MG63 (cell line): ENCODE measurements around the gene LITAFD. TPM values are rescaled to one million over a fixed set of nuclear protein-coding genes. Genes with fewer than 3 reads are reported as not detected.
"Not testable (repeated sequence)": the region's sequence is repeated elsewhere in the genome, so short reads cannot be mapped to it uniquely, and the experiment has no call there.

Experiments used
- DNase-seq: peaks from one replicate; pipeline ENCODE4 v3.0.0-alpha.2; 2020
- H3K27me3 ChIP-seq: fragments of 250-450 bp; sonication (Bioruptor Pico); 2 replicates; pipeline ENCODE4 v1.5.1; 2020; ENCODE audit warnings: mild to moderate bottlenecking, moderate library complexity
- H3K36me3 ChIP-seq: fragments of 250-450 bp; sonication (Bioruptor Pico); 2 replicates; pipeline ENCODE4 v1.5.1; 2020; ENCODE audit warnings: mild to moderate bottlenecking, moderate library complexity
- H3K4me3 ChIP-seq: fragments of 250-450 bp; sonication (Bioruptor Pico); 2 replicates; pipeline ENCODE4 v1.5.1; 2020; ENCODE audit warnings: mild to moderate bottlenecking, moderate library complexity
- H3K9me3 ChIP-seq: fragments of 250-450 bp; sonication (Bioruptor Pico); 2 replicates; pipeline ENCODE4 v1.5.1; 2020; ENCODE audit warnings: mild to moderate bottlenecking, moderate library complexity
- total RNA-seq: library from RNA; depleted of rRNA; stranded (reverse); fragments of >200 nt; shearing (Covaris generic); gene quantifications from 2 replicates; pipeline ENCODE4 v1.2.3, GENCODE V29; 2014; ENCODE audit warnings: low replicate concordance; rRNA removed

The LITAFD gene
- not detected in 2 replicates for total RNA-seq

GRCh38 chr16:8882041-8882617, at the start of gene LITAFD:
LITAFD (plus strand) TSS chr16:8882351; CDS start chr16:8884356, 2,005 bp downstream.
- H3K4me3 ChIP-seq: no peak within 1 kb of the TSS
- H3K27me3 ChIP-seq: no peaks in the 10 kb centered on the region
- no peaks in the 10 kb centered on the region for H3K9me3 ChIP-seq
- peaks cover 3% of the 10 kb centered on the region for H3K36me3 ChIP-seq
- DNase-seq: no peak

- no peak overlapping the region for H3K4me3 ChIP-seq
- peaks cover 53% of the 10 kb centered on the region for H3K36me3 ChIP-seq
- DNase-seq: no peak
- H3K27me3 ChIP-seq: no peaks in the 10 kb centered on the region
- H3K9me3 ChIP-seq: no peaks in the 10 kb centered on the region
Observed at GRCh38 chr16:8832717-8833105, 49.4 kb upstream of the LITAFD start.

- not testable (repeated sequence) for DNase-seq, H3K4me3 ChIP-seq
- peaks cover 19% of the 10 kb centered on the region for H3K36me3 ChIP-seq
Observed at GRCh38 chr16:8836797-8837196, 45.4 kb upstream of the LITAFD start.

GRCh38 chr16:8837594-8837993, 44.6 kb upstream of the LITAFD start:
- H3K27me3 ChIP-seq, H3K9me3 ChIP-seq, DNase-seq, H3K4me3 ChIP-seq: not testable (repeated sequence)
- peaks cover 11% of the 10 kb centered on the region for H3K36me3 ChIP-seq

More at GRCh38 chr16:8836797-8837196, 45.4 kb upstream of the LITAFD start:
- not testable (repeated sequence) for H3K27me3 ChIP-seq, H3K9me3 ChIP-seq

- H3K36me3 ChIP-seq: peaks cover 24% of the 10 kb centered on the region
- not testable (repeated sequence) for H3K4me3 ChIP-seq, H3K9me3 ChIP-seq, H3K27me3 ChIP-seq, DNase-seq
Observed at GRCh38 chr16:8842016-8842415, 40.1 kb upstream of the LITAFD start.

- H3K27me3 ChIP-seq, H3K4me3 ChIP-seq, H3K9me3 ChIP-seq: not testable (repeated sequence)
- peaks cover 29% of the 10 kb centered on the region for H3K36me3 ChIP-seq
- peak; percentile 67 for DNase-seq
Observed at GRCh38 chr16:8843296-8843695, 38.9 kb upstream of the LITAFD start.

GRCh38 chr16:8845699-8846298, 36.4 kb upstream of the LITAFD start:
- Histone ChIP-seq H3K4me3 (no peak overlapping the region), H3K9me3 (no peaks in the 10 kb centered on the region), H3K36me3 (peaks cover 49% of the 10 kb centered on the region), H3K27me3 (no peaks in the 10 kb centered on the region)
- no peak for DNase-seq

- H3K9me3 ChIP-seq: no peaks in the 10 kb centered on the region
- H3K36me3 ChIP-seq: peaks cover 56% of the 10 kb centered on the region
- H3K4me3 ChIP-seq: no peak overlapping the region
- no peak for DNase-seq
- no peaks in the 10 kb centered on the region for H3K27me3 ChIP-seq
Observed at GRCh38 chr16:8846401-8846932, 35.7 kb upstream of the LITAFD start.

GRCh38 chr16:8847145-8847544, 35.0 kb upstream of the LITAFD start:
- no peaks in the 10 kb centered on the region for H3K27me3 ChIP-seq

GRCh38 chr16:8847623-8848022, 34.5 kb upstream of the LITAFD start:
- DNase-seq: no peak
- Histone ChIP-seq H3K36me3 (peaks cover 64% of the 10 kb centered on the region), H3K4me3 (no peak overlapping the region), H3K9me3 (no peaks in the 10 kb centered on the region), H3K27me3 (no peaks in the 10 kb centered on the region)

More at GRCh38 chr16:8847145-8847544, 35.0 kb upstream of the LITAFD start:
- no peak for DNase-seq
- Histone ChIP-seq H3K36me3 (peaks cover 59% of the 10 kb centered on the region), H3K9me3 (no peaks in the 10 kb centered on the region), H3K4me3 (no peak overlapping the region)

GRCh38 chr16:8848231-8848938, 33.8 kb upstream of the LITAFD start:
- no peak overlapping the region for H3K4me3 ChIP-seq
- no peak for DNase-seq
- no peaks in the 10 kb centered on the region for H3K27me3 ChIP-seq
- H3K9me3 ChIP-seq: no peaks in the 10 kb centered on the region
- H3K36me3 ChIP-seq: peaks cover 72% of the 10 kb centered on the region

GRCh38 chr16:8848939-8849391, 33.2 kb upstream of the LITAFD start:
- Histone ChIP-seq H3K36me3 (peaks cover 77% of the 10 kb centered on the region), H3K9me3 (no peaks in the 10 kb centered on the region)

GRCh38 chr16:8849411-8850011, 32.6 kb upstream of the LITAFD start:
- no peak overlapping the region for H3K4me3 ChIP-seq
- no peak for DNase-seq
- H3K27me3 ChIP-seq: no peaks in the 10 kb centered on the region
- no peaks in the 10 kb centered on the region for H3K9me3 ChIP-seq
- peaks cover 80% of the 10 kb centered on the region for H3K36me3 ChIP-seq

More at GRCh38 chr16:8848939-8849391, 33.2 kb upstream of the LITAFD start:
- Histone ChIP-seq H3K4me3 (no peak overlapping the region), H3K27me3 (no peaks in the 10 kb centered on the region)
- peak; percentile 68 for DNase-seq

GRCh38 chr16:8850279-8850885, 31.8 kb upstream of the LITAFD start:
- H3K36me3 ChIP-seq: peaks cover 85% of the 10 kb centered on the region

GRCh38 chr16:8851761-8852403, 30.3 kb upstream of the LITAFD start:
- Histone ChIP-seq H3K27me3 (no peaks in the 10 kb centered on the region), H3K36me3 (peaks cover 88% of the 10 kb centered on the region), H3K4me3 (no peak overlapping the region), H3K9me3 (no peaks in the 10 kb centered on the region)
- no peak for DNase-seq

More at GRCh38 chr16:8850279-8850885, 31.8 kb upstream of the LITAFD start:
- no peaks in the 10 kb centered on the region for H3K9me3 ChIP-seq
- H3K27me3 ChIP-seq: no peaks in the 10 kb centered on the region
- DNase-seq: peak; percentile 83
- no peak overlapping the region for H3K4me3 ChIP-seq

GRCh38 chr16:8852534-8852933, 29.6 kb upstream of the LITAFD start:
- no peaks in the 10 kb centered on the region for H3K9me3 ChIP-seq
- H3K4me3 ChIP-seq: no peak overlapping the region
- H3K27me3 ChIP-seq: no peaks in the 10 kb centered on the region
- DNase-seq: no peak
- peaks cover 84% of the 10 kb centered on the region for H3K36me3 ChIP-seq
